Small intestine (tissue), 7 donors: Measurements from ENCODE around the gene FNBP1. TPM values are rescaled to one million over a fixed set of nuclear protein-coding genes. Genes with fewer than 3 reads are reported as not detected.
A peak's percentile ranks its signal among the peaks of the same experiment; 100 is the strongest.
"Not testable (repeated sequence)": the region's sequence is repeated elsewhere in the genome, so short reads cannot be mapped to it uniquely, and the experiment has no call there.

Experiments
- DNase-seq, 2 donors: peaks; one replicate each; pipeline versions ENCODE4 v3.0.0 to v3.0.0-alpha.2; 2013
- FAIRE-seq: peaks from 2 replicates; lab custom pipeline; 2012; peaks lifted over from hg19 to GRCh38; lab: Jason Lieb, UNC
- H3K27ac ChIP-seq, 3 donors: one replicate each; pipeline ENCODE4 v1.5.1; 2013; ENCODE audit warnings: low read length in 2 of 3, mild to moderate bottlenecking in 2 of 3, control low read depth in 1 of 3, inconsistent platforms in 1 of 3, low read depth in 1 of 3, moderate library complexity in 1 of 3
- H3K27me3 ChIP-seq, 3 donors: one replicate each; pipeline ENCODE4 v1.6.1; 2013; ENCODE audit warnings: low read length in 3 of 3, inconsistent platforms in 1 of 3; ENCODE audit not compliant: control insufficient read depth in 3 of 3, insufficient read depth in 3 of 3
- H3K36me3 ChIP-seq, 3 donors: one replicate each; pipeline ENCODE4 v1.6.1; 2013; ENCODE audit warnings: low read length in 3 of 3, inconsistent platforms in 1 of 3, low read depth in 1 of 3, mild to moderate bottlenecking in 1 of 3, moderate library complexity in 1 of 3; ENCODE audit not compliant: control insufficient read depth in 3 of 3, insufficient read depth in 2 of 3
- H3K4me1 ChIP-seq, 3 donors: one replicate each; pipeline ENCODE4 v1.6.1; 2013; ENCODE audit warnings: low read length in 2 of 3, inconsistent platforms in 1 of 3, low read depth in 1 of 3, mild to moderate bottlenecking in 1 of 3, moderate library complexity in 1 of 3; ENCODE audit not compliant: control insufficient read depth in 3 of 3, insufficient read depth in 2 of 3
- H3K4me3 ChIP-seq, 3 donors: one replicate each; pipeline ENCODE4 v1.5.1; 2013; ENCODE audit warnings: low read length in 3 of 3, control low read depth in 1 of 3, inconsistent platforms in 1 of 3, low read depth in 1 of 3, mild to moderate bottlenecking in 1 of 3, moderate library complexity in 1 of 3
- H3K9me3 ChIP-seq, 2 donors: one replicate each; pipeline ENCODE4 v1.6.1; 2013; ENCODE audit warnings: low read depth in 1 of 2, low read length in 1 of 2; ENCODE audit not compliant: control insufficient read depth in 2 of 2, insufficient read depth in 1 of 2
- WGBS, 3 donors: extraction: QIAGEN DNeasy Blood & Tissue Kit; methylation state at CpG; one replicate each; pipeline ENCODE4 v1.1.7; 2013; 5-methylcytosine and 5-hydroxymethylcytosine counted together
- polyA plus RNA-seq, 4 donors: library from polyadenylated mRNA; stranded (reverse) in 3 of 4; unstranded in 1 of 4; fragments of 200-250 nt in 3 of 4; fragments of 120-200 nt in 1 of 4; gene quantifications; one replicate each; pipeline versions ENCODE4 v1.2.1 to v1.2.3, GENCODE V29; 2013
- donor health status: healthy with polysubstance abuse.
- donor health status: control.
- donor health status: control.
- donor health status: Bipolar disorder and iron deficiency.
- donor health status: healthy.

The FNBP1 gene
- polyA plus RNA-seq, 4 donors = 1.3 to 16.5 (median 9.0) TPM

GRCh38 chr9:129894120-129894823, 148.7 kb downstream of the FNBP1 start:
- 69 to 80% (median 73%) methylated on average over 9 of the region's 9 CpGs for WGBS, 3 donors
- Histone ChIP-seq H3K4me1 (peaks cover 0 to 4% (median 0%) of the 10 kb centered on the region in 3 donors), H3K4me3 (no peak overlapping the region), H3K9me3 (no peaks in the 10 kb centered on the region), H3K27ac (peak overlapping the region in 2 of 3 donors; percentile 28 to 43), H3K36me3 (peaks cover 0 to 19% (median 2%) of the 10 kb centered on the region in 3 donors), H3K27me3 (peaks cover 0 to 4% (median 0%) of the 10 kb centered on the region in 3 donors)
- DNase-seq (no peak), FAIRE-seq (no peak)

DNA sequence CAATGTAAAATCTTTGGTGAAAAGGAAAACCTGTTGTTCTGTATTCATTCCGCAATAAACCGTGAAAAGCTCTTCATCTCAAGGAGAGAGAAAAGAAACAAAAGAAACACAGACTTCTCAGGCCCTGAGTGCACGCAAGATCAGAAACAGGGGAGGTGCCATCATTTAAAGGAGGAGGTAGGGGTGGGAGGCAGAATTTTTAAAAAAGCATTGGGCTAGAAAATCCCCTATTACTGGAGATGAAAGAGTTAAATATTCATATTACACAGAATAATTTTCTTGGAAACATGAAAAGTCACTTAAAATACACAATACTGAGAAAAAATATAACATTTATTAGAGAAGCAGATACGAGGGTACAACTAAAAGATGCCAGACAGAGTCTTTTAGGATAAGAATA, 151.4 kb downstream of the FNBP1 start:
- Histone ChIP-seq H3K9me3 (no peaks in the 10 kb centered on the region), H3K4me1 (peaks cover 0 to 6% (median 1%) of the 10 kb centered on the region in 3 donors), H3K27me3 (peaks cover 0 to 4% (median 0%) of the 10 kb centered on the region in 3 donors), H3K4me3 (no peak overlapping the region), H3K36me3 (peaks cover 0 to 23% (median 0%) of the 10 kb centered on the region in 3 donors), H3K27ac (peak overlapping the region in 1 of 3 donors; percentile 40)
- 55 to 73% (median 61%) methylated on average over 4 of the region's 4 CpGs for WGBS, 3 donors
- no peak for DNase-seq
- no peak for FAIRE-seq

DNA sequence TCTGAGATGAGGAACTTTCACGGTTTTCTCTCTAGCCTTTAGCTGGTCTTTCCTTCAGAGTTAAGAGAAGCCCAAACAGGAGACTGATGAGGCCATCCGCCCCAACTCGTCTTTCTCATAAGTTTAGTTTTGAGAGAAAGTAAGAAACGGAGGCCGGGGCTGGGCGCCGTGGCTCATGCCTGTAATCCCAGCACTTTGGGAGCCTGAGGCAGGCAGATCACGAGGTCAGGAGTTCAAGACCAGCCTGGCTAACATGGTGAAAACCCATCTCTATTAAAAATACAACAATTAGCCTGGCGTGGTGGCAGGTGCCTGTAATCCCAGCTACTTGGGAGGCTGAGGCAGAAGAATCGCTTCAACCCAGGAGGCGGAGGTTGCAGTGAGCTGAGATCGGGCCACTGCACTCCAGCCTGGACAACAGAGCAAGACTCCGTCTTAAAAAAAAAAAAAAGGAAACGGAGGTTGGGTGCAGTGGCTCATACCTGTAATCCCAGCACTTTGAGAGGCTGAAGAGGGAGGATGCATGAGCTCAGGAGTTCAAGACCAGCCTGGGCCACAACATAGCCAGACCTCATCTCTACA, 152.2 kb downstream of the FNBP1 start:
- not testable (repeated sequence) for FAIRE-seq, DNase-seq, H3K9me3 ChIP-seq, H3K4me1 ChIP-seq, H3K27me3 ChIP-seq
- H3K36me3 ChIP-seq = peaks cover 0 to 27% (median 0%) of the 10 kb centered on the region in 3 donors
- H3K4me3 ChIP-seq = peak overlapping the region in 1 of 3 donors; percentile 43
- 53 to 62% (median 54%) methylated on average over 14 of the region's 14 CpGs for WGBS, 3 donors
- peak overlapping the region in 2 of 3 donors; percentile 80 to 90 for H3K27ac ChIP-seq

DNA sequence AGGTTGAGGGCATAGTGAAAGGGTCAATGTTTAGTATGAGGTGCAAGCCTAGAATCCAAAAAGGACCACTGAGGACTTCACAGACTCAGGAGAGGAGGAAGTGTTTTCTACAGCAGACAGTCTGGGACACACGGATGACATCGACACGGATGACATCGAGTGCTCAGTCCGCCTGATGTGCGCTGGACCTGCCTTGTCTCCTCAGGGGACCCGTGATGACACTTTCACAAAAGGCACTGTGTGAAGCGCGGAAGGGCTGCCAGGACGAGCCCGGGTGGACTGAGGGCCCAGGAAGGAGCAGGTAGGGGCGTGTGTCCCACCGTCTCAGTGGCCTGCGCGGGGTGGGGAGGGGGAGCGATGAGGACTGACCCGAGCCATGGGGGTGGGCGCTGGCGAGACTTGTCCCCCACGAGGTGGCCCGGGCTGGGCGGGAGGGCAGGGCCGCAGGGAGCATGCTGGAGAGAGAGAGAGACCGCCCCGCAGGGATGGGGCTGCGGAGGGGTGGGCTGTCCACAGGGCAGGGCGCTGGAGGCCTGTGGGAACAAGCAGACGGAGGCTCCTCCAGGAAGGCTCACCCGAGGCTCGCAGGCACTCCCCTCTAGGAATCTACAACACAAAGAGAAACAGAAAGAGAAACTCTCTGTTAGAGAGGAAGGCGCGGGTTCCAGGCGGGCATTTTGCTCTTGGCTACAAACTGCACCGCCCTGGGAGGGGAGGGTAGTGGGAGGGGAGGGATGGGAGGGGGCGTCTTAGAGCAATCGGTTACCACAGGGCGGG, 152.9 kb downstream of the FNBP1 start:
- Histone ChIP-seq H3K27ac (peak overlapping the region in 2 of 3 donors; percentile 80 to 90), H3K9me3 (no peaks in the 10 kb centered on the region), H3K27me3 (peaks cover 0 to 7% (median 0%) of the 10 kb centered on the region in 3 donors), H3K36me3 (peaks cover 0 to 28% (median 0%) of the 10 kb centered on the region in 3 donors), H3K4me1 (peaks cover 0 to 12% (median 8%) of the 10 kb centered on the region in 3 donors), H3K4me3 (peak overlapping the region in 1 of 3 donors; percentile 43)
- FAIRE-seq = no peak
- DNase-seq = peak in 1 of 2 donors; percentile 66
- 39 to 50% (median 50%) methylated on average over 34 to 37 of the region's 37 CpGs for WGBS, 3 donors

DNA sequence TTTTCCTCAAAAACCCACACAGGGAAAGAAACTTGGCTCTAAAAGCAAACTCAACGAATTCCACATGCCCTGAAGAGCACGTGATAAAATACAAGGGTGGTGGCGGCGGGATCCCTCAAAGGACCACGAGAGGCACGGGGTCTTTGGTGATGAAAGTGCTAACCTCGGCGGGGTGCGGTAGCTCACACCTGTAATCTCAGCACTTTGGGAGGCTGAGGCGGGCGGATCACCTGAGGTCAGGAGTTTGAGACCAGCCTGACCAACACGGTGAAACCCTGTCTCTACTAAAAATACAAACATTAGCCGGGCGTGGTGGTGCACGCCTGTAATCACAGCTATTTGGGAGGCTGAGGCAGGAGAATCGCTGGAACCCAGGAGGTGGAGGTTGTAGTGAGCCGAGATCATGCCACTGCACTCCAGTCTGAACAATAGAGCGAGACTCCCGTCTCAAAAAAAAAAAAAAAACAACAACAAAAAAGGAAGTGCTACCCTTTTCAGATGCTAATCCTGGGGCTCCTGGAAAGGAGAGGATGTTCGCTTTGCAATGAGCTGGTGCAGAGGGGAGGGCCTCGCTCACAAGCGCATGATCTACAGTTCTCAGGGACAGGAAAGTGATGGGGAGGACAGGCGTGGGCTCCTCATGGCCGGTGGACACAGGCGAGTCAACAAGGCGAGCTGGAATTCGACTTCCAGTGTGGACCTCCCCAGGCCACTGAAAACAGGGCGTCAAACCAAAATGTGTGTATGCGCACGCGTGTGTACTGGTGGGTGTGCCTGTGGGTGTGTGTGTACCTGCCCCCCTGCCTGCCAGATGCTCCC, 153.7 kb downstream of the FNBP1 start:
- peaks cover 0 to 19% (median 8%) of the 10 kb centered on the region in 3 donors for H3K4me1 ChIP-seq
- no peak for FAIRE-seq
- 66 to 81% (median 77%) methylated on average over 31 of the region's 31 CpGs for WGBS, 3 donors

GRCh38 chr9:129888293-129889121, 154.5 kb downstream of the FNBP1 start:
- H3K27me3 ChIP-seq = peaks cover 0 to 7% (median 0%) of the 10 kb centered on the region in 3 donors
- H3K36me3 ChIP-seq = peaks cover 0 to 26% (median 0%) of the 10 kb centered on the region in 3 donors
- 53 to 78% (median 58%) methylated on average over 29 of the region's 29 CpGs for WGBS, 3 donors
- DNase-seq (peak; percentile 25 to 75), FAIRE-seq (no peak)
- H3K27ac ChIP-seq = peak overlapping the region in 2 of 3 donors; percentile 43 to 90
- no peak overlapping the region for H3K4me3 ChIP-seq
- H3K9me3 ChIP-seq = no peaks in the 10 kb centered on the region
- peaks cover 0 to 24% (median 10%) of the 10 kb centered on the region in 3 donors for H3K4me1 ChIP-seq

More for the DNA sequence above, 153.7 kb downstream of the FNBP1 start:
- H3K9me3 ChIP-seq = no peaks in the 10 kb centered on the region
- DNase-seq = no peak
- H3K36me3 ChIP-seq = peaks cover 0 to 26% (median 0%) of the 10 kb centered on the region in 3 donors
- peaks cover 0 to 7% (median 0%) of the 10 kb centered on the region in 3 donors for H3K27me3 ChIP-seq
- peak overlapping the region in 2 of 3 donors; percentile 80 to 90 for H3K27ac ChIP-seq
- H3K4me3 ChIP-seq = no peak overlapping the region
